T-helper 2 cell treated with Interferon-gamma antibody and Interleukin-4, amounts not matched to agents 5 μg/mL and 100 μg/mL, for 36 hours (primary cell): Measurements from ENCODE around the gene ZMYM2.

Experiments used
- DNase-seq: peaks from one replicate; pipeline ENCODE4 v3.0.0; 2021; ENCODE audit warnings: low spot score
- H3K27ac Mint-ChIP-seq: one replicate; pipeline ENCODE4 v1.8.0; 2021; ENCODE audit warnings: mild to moderate bottlenecking, mixed read lengths
- H3K27me3 Mint-ChIP-seq: one replicate; pipeline ENCODE4 v1.8.0; 2021; ENCODE audit warnings: low read depth, mixed read lengths
- H3K36me3 Mint-ChIP-seq: one replicate; pipeline ENCODE4 v1.8.0; 2021; ENCODE audit warnings: low read depth, mixed read lengths
- H3K4me1 Mint-ChIP-seq: one replicate; pipeline ENCODE4 v1.8.0; 2021; ENCODE audit warnings: low read depth, mixed read lengths
- H3K4me3 Mint-ChIP-seq: one replicate; pipeline ENCODE4 v1.8.0; 2022; ENCODE audit warnings: mild to moderate bottlenecking, moderate library complexity, mixed read lengths
- H3K9me3 Mint-ChIP-seq: one replicate; pipeline ENCODE4 v1.8.0; 2021; ENCODE audit warnings: mixed read lengths

The ZMYM2 gene

DNA sequence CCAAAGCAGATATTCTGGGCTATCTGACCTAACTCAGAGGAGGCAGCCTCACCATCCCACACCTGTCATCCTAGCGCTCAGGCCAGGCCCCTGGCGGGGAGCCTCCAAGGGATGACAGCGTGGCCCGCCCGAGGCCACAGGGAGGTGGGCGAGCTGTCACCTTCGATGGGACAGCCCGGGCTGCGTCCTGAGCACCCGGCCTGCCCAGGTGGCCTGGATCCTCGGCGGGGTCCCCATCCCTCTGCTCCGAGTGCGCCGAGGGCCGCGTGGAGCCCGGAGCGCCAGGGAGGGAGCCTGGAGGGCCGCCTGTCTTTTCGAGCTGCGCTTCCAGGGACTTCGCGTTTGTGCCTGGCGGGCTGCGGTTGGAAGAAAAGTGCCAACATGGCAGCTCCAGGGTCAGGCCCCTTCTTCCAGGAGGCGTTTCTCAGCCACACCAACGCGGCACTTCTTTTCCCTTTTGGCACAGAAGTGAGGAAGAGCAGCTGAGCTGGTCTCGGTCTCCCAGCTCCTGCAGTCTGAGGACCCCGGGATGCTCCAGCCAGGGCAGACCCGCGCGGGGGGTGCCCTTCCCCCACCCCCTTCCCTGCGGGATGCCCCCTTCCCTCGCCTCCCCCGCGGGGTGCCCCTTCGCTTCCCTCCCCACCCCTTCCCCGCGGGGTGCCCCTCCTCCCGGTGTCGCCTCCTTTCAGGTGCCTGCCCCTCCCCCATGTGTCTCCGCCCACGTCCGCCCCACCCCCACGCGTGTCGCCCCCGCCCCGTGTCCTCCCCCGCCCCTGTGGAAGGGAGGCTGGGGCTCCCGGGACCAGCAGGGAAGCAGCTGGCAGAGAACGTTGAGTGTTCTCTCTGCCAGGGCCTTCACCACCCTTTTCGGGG is 160.0 kb downstream of the ZMYM2 start:
- H3K4me1 Mint-ChIP-seq: peaks cover 20% of the 10 kb centered on the region
- peaks cover 12% of the 10 kb centered on the region for H3K27me3 Mint-ChIP-seq
- peak overlapping the region; percentile 90 for H3K4me3 Mint-ChIP-seq
- no peaks in the 10 kb centered on the region for H3K36me3 Mint-ChIP-seq
- no peak overlapping the region for H3K27ac Mint-ChIP-seq
- H3K9me3 Mint-ChIP-seq: no peaks in the 10 kb centered on the region
- no peak for DNase-seq

DNA sequence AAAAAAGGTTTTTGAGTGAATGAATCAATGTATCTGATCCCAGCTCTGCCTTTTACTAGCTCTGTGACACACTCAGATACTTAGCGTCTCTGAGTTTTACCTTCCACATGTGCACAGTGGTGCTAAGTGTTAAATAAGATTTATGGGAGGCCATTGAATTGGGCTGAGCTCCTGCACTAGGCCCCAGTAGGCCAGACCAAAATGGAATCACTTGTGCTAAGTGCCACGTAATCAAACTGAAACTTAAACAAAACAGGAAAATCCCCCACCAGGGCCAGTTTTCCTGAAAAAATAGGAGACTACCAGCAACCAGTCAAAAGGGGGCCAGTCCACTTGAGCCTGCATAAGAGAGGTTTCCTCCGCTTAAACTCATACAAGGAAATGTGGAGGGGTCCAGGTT is 161.4 kb downstream of the ZMYM2 start:
- Mint-ChIP-seq H3K36me3 (no peaks in the 10 kb centered on the region), H3K4me3 (peak overlapping the region; percentile 90), H3K9me3 (no peaks in the 10 kb centered on the region), H3K27ac (peak overlapping the region; percentile 57), H3K27me3 (peaks cover 21% of the 10 kb centered on the region), H3K4me1 (peaks cover 20% of the 10 kb centered on the region)
- DNase-seq: no peak

DNA sequence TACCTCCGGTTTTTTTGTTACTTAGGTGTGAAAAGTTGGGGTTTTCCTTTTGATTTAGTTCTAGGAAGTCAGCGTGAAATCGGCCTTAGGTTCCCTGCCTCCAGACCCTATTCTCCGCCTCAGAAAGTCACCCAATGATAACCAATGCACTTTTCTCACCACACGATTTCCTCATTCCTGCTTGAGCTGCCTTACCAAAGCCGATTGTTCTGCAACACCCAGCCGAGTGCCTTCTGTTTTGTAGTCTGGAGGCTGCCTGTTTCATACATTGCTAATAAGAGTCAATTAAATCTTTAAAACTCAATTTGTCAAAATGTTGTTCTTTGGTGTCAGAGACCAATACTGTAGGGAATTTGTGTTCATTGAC is 162.6 kb downstream of the ZMYM2 start:
- DNase-seq: no peak
- peaks cover 31% of the 10 kb centered on the region for H3K27me3 Mint-ChIP-seq
- peak overlapping the region; percentile 90 for H3K4me3 Mint-ChIP-seq
- H3K9me3 Mint-ChIP-seq: no peaks in the 10 kb centered on the region
- H3K4me1 Mint-ChIP-seq: peaks cover 20% of the 10 kb centered on the region
- peak overlapping the region; percentile 81 for H3K27ac Mint-ChIP-seq
- no peaks in the 10 kb centered on the region for H3K36me3 Mint-ChIP-seq

DNA sequence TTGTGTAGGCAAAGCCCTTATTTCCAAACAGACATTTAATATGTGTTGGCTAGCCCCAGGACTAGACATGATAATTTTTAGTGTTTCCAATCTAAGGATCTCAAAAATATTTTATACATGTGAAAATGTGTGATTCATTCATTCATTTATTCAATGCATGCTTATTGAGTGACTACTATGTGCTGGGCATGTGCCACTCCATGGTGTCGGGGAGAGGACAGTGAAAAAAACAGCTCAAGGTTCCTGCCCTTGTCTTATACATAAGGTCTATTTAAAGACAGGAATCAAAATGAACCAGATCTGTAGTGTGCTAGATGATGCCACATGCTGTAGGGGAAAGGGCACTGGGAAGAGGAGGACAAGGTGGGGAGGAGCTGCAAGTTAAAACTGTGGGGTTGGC is 165.8 kb downstream of the ZMYM2 start:
- H3K36me3 Mint-ChIP-seq: no peaks in the 10 kb centered on the region
- H3K4me1 Mint-ChIP-seq: peaks cover 16% of the 10 kb centered on the region
- no peaks in the 10 kb centered on the region for H3K9me3 Mint-ChIP-seq
- no peak for DNase-seq
- peaks cover 33% of the 10 kb centered on the region for H3K27me3 Mint-ChIP-seq
- H3K27ac Mint-ChIP-seq: no peak overlapping the region
- no peak overlapping the region for H3K4me3 Mint-ChIP-seq

DNA sequence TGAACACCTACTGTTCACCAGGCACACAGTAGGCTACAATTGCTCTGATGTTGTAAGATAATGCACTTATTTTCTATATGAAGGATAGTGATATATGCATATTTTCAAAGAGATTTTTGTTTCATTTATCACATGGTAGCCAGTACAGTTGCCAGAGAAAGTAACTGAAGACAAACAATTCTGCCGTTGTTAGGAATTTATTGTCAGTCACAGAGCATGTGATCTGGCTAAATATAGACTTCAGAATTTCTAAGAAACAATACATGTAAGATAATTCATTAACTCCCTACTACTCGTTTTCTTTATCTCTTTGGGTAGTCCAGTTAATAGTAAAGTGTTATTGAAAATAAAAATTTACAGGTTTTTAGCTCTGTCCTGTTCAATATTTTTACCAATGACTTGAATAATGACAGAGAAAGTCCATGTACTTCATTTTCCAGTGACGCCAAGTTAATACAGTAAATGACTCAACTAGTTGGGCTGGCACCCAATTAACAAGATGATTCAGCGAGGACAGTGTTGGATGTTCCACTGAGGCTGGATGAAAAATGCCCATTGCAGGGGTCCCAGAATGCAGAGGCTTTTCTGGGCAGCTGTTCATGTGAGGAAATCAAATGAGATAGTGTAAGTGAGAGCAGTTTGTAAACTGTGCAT is 166.7 kb downstream of the ZMYM2 start:
- Mint-ChIP-seq H3K9me3 (no peaks in the 10 kb centered on the region), H3K27me3 (peaks cover 33% of the 10 kb centered on the region), H3K27ac (no peak overlapping the region), H3K4me3 (no peak overlapping the region), H3K4me1 (peaks cover 6% of the 10 kb centered on the region), H3K36me3 (no peaks in the 10 kb centered on the region)
- DNase-seq: no peak

DNA sequence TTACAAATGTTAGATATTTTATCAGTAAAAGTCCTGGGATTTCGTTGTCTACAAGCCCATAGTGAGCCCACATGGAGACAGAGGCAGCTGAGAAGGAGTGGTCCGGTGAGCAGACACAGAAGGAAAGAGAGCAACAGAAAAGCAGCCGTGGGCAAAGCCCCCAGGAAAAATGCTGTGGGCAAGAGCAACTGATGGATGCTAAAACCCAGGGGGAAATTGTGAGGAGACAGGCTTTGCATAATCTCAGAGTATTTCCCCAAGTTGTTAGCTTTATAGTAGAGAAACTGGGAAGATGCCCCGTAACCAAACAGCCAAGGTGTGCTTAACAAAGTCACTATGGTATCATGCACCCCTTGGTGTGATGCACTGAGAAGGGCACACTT is 167.2 kb downstream of the ZMYM2 start:
- no peak for DNase-seq
- Mint-ChIP-seq H3K27me3 (peaks cover 33% of the 10 kb centered on the region), H3K9me3 (no peaks in the 10 kb centered on the region), H3K4me3 (no peak overlapping the region), H3K36me3 (no peaks in the 10 kb centered on the region), H3K27ac (no peak overlapping the region), H3K4me1 (peaks cover 3% of the 10 kb centered on the region)

DNA sequence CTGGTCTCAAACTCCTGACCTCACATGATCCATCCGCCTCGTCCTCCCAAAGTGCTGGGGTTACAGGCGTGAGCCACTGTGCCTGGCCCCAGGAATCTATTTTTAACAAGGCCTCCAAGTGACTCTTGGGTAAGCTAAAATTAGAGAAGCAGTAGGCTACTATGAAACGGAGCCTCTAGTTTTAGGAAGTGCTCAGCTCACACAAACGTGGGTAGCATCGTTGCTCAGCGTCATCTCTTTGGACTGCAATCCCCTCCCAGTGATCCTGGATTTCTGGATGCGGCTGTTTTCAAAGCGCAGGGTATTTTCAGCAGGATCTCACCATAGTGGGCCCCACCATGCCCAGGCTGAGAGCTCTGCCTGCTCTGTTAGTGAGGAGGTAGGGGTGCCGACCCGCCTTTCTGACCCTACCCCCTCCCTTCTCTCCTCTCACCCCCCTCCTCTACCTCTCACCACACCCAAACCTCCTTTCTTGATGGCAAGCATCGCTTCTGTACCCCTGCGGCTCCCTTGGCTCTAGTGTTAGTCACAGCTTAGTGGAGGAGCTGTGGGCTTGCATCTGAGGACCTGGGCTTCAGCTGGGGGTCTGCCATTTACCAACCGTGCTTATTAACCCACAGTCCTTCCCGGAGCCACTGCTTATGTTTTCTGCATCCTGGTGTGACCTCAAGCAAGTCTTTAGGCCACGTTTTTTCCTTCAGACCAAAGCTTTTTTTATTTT is 168.2 kb downstream of the ZMYM2 start:
- DNase-seq: no peak
- no peak overlapping the region for H3K4me3 Mint-ChIP-seq
- H3K9me3 Mint-ChIP-seq: no peaks in the 10 kb centered on the region
- no peaks in the 10 kb centered on the region for H3K36me3 Mint-ChIP-seq
- no peak overlapping the region for H3K27ac Mint-ChIP-seq
- peaks cover 31% of the 10 kb centered on the region for H3K27me3 Mint-ChIP-seq
- no peaks in the 10 kb centered on the region for H3K4me1 Mint-ChIP-seq

DNA sequence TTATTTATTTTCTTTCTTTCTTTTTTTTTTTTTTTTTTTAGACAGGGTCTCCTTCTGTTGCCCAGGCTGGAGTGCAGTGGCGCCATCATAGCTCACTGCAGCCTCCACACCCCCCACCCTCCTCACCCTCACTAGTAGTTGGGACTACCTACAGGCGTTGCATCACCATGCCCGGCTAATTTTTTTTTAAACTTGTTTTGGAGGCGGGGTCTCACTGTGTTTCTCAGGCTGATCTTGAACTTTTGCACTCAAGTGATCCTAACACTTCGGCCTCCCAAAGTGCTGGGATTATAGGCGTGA is 168.7 kb downstream of the ZMYM2 start:
- no peaks in the 10 kb centered on the region for H3K4me1 Mint-ChIP-seq
- no peaks in the 10 kb centered on the region for H3K9me3 Mint-ChIP-seq
- no peaks in the 10 kb centered on the region for H3K36me3 Mint-ChIP-seq
- H3K27me3 Mint-ChIP-seq: peaks cover 31% of the 10 kb centered on the region
- H3K27ac Mint-ChIP-seq: no peak overlapping the region
- no peak for DNase-seq
- H3K4me3 Mint-ChIP-seq: peak overlapping the region; percentile 47

DNA sequence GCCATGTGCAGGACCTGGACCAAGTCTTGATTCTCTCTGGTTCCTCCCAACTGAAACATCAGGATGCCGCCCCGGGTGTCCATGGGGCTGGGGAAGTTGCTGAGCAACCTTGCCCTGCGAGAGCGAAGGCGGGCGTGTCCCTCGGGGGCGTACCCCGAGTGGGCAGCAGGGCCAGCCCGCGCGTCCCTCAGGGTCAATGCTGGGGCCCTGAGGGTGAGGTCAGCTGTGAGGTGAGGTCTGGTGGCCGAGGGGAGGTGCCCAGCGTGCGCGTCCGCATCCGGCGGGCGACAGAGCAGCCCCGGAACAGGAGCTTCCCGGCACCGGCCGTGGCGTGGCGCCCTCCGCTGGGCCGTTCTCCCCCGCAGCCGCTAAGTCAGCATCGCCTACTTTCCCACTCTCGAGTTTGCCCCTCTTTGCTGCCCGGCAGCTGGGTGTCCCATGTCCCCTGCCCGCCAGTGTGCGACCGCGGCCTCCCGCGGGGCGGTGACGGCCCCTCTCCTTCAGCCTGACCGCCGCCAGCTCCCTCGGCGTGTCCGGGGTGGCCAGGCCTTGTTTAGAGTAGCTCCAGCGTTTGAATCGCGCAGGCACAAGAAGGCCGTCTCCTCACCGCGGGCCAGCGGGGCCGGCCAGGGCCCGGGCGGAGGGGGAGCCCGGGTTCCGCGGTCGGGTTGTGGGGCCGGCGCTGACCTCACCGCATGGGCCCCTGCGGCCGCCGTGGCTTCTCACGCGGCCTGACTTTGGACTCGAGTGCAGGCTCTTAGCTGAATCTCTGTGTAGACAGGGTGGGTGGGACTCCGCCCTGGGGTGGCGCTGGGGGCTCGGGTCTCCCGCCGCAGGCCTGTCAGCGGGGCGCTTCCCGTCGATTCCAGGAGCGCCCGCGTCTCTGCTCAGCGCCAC is 169.3 kb downstream of the ZMYM2 start:
- DNase-seq: peak; percentile 45
- H3K9me3 Mint-ChIP-seq: no peaks in the 10 kb centered on the region

DNA sequence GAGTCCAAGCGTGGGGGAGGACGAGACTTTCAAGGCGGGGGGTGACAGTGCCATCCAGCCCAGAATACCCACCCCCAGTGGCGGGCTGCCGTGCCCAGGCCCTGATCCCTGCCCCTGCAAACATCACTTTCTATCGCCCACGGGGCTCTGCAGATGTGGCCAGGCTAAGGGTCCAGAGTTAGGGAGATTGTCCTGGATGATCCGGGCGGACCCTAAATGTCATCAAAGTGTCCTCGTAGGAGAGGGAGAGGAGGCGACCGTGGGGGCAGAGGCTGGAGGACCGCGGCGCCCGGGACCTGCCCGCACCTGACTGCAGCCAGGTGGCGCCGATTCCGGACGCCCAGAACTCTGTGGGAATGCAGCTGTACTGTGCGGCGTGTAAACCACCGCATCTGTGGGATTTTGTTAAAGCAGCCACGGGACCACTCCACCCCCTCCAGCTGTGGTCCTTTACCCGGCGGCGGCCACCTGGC is 170.0 kb downstream of the ZMYM2 start:
- Mint-ChIP-seq H3K36me3 (no peaks in the 10 kb centered on the region), H3K4me3 (peak overlapping the region; percentile 31), H3K9me3 (no peaks in the 10 kb centered on the region), H3K27me3 (peaks cover 27% of the 10 kb centered on the region), H3K27ac (no peak overlapping the region), H3K4me1 (no peaks in the 10 kb centered on the region)
- DNase-seq: no peak

More for the DNA sequence above, 169.3 kb downstream of the ZMYM2 start:
- H3K4me3 Mint-ChIP-seq: peak overlapping the region; percentile 47
- no peaks in the 10 kb centered on the region for H3K4me1 Mint-ChIP-seq
- H3K27ac Mint-ChIP-seq: no peak overlapping the region
- no peaks in the 10 kb centered on the region for H3K36me3 Mint-ChIP-seq
- peaks cover 29% of the 10 kb centered on the region for H3K27me3 Mint-ChIP-seq

DNA sequence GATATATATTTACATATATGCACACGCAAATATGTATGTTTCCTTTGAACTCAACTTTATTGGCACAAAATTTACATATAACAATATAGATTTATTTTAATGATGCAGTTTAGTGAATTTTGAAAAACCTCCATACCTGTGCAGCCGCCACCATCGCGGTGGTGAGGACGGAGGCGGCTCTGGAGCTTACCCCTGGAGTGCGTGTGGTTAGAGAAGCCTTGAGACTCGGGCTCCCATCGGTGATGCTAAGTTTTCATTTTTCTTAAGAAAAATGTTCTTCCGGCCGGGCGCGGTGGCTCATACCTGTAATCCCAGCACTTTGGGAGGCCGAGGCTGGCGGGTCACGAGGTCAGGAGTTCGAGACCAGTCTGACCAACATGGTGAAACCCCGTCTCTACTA is 170.5 kb downstream of the ZMYM2 start:
- H3K27me3 Mint-ChIP-seq: peaks cover 24% of the 10 kb centered on the region
- no peaks in the 10 kb centered on the region for H3K36me3 Mint-ChIP-seq
- DNase-seq: no peak
- no peak overlapping the region for H3K27ac Mint-ChIP-seq
- H3K4me3 Mint-ChIP-seq: no peak overlapping the region
- no peaks in the 10 kb centered on the region for H3K4me1 Mint-ChIP-seq
- H3K9me3 Mint-ChIP-seq: no peaks in the 10 kb centered on the region

DNA sequence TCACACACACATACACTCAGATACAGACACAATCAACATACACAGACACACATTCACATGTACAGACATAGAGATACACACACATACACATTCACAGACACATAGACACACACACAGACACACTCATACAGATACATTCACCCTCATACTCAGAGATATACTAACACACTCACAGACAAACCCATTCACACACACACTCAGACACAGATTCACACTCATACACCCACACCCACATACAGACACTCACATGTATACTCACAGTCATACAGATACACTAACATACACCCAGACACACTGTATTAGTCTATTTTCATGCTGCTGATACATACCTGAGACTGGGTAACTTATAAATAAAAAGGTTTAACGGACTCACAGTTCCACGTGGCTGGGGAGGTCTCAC is 171.5 kb downstream of the ZMYM2 start:
- Mint-ChIP-seq H3K27ac (no peak overlapping the region), H3K36me3 (no peaks in the 10 kb centered on the region), H3K9me3 (no peaks in the 10 kb centered on the region), H3K27me3 (peaks cover 17% of the 10 kb centered on the region), H3K4me1 (no peaks in the 10 kb centered on the region), H3K4me3 (no peak overlapping the region)
- DNase-seq: no peak

DNA sequence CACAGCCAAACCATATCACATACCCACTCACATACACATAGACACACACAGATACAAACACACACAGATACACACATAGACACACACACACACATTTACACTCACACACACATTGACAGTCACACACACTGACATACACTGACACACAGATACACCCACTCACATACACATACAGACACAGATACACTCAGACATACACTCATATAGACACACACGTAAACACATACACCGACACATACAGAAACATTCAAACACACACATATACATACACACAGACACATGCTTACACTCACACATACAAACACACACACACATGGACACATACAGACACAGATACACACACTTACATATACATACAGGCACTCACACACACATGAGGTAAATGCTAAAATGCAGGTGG is 172.1 kb downstream of the ZMYM2 start:
- Mint-ChIP-seq H3K4me3 (no peak overlapping the region), H3K27me3 (peaks cover 14% of the 10 kb centered on the region), H3K4me1 (no peaks in the 10 kb centered on the region), H3K36me3 (no peaks in the 10 kb centered on the region), H3K9me3 (no peaks in the 10 kb centered on the region), H3K27ac (no peak overlapping the region)
- DNase-seq: no peak
